Limb (tissue), 2 donors: ENCODE measurements around the gene PAOX.

Source experiments
- DNase-seq, 2 donors: peaks; one replicate each; pipeline ENCODE4 v3.0.0-alpha.2; 2016; ENCODE audit errors: extremely low spot score in 2 of 2

PAOX gene

GRCh38 chr10:133438711-133439273, 59.7 kb downstream of the PAOX start:
- DNase-seq: no peak

GRCh38 chr10:133439517-133440461, 60.7 kb downstream of the PAOX start:
- no peak for DNase-seq

DNA sequence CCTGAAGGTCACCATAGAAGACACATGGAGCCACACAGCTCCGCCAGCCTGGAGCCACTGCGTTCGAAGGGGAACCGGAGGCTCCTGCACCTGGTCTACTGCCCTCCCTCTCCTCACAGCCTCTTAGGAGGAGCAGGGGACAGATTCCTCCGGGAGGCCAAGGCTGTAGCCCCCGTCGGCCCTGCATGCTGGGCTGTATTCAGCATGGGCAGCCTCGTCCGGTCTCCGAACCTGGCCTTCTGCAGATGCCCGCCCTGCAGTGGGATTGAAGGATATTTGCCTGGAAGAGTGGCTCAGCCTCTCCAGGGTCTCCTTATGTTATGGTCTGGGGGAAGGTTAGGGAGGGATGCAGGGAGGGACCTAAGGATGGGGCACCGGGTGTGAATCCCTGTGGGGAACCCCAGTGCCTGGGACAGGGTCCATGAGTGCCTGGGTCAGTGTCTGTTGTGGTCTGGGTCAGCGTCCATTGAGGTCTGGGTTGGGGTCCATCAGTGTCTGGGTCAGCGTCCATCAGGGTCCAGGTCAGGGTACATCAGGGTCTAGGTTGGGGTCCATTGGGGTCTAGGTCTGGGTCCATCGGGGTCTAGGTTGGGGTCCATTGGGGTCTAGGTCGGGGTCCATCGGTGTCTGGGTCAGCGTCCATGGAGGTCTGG, 61.7 kb downstream of the PAOX start:
- DNase-seq: no peak
